Stimulated activated CD4-positive, alpha-beta T cell treated with anti-CD3 and anti-CD28 coated beads, TNF-alpha, amount 100 ng/mL, for 24 hours (primary cell): ENCODE results near the gene MAP3K5.
"Not testable (repeated sequence)": the region's sequence is repeated elsewhere in the genome, so short reads cannot be mapped to it uniquely, and the experiment has no call there.

Source experiments
- DNase-seq, 3 experiments: peaks; one replicate each; pipeline ENCODE4 v3.0.0-alpha.2; 2020; ENCODE audit warnings: low read depth in 3 of 3

MAP3K5 gene

DNA sequence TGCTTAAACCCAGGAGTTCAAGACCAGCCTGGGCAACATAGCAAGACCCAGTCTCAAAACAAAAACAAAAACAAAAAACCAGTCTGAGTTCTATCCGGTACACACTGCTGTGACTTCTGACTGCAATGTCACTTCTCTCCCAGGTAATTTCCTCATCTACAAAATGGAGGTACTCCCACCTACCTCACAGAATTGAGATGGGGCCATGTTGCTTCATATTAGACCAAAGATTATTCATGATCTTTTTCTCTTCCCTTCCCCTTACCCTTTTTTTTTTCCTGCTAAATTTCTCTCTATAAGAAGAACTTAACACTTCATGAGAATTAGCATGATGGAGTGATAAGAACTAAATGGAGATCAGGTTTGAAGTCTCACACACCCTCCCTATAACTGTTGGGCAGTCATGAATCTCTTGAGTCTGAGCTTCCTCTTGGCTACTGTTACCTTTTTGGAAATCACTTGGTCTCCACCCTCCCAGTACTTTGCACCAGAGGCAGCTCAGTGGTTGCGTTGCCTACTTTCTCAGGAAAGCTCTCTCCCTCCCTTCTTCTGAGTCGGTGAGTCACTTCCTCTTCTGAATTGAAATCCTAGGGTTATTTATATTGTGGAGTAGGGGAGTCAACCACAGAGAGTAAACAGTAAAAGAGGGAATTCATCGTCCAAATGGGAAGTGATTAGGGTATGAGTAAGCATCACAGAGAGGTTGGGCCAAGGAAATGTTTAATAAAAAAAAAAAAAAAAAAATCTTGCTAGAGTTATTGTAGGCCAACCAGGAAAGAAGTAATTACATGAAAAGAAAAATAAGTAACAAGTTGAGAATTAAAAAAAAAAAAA lies 182.2 kb downstream of the MAP3K5 start:
- DNase-seq = no peak

DNA sequence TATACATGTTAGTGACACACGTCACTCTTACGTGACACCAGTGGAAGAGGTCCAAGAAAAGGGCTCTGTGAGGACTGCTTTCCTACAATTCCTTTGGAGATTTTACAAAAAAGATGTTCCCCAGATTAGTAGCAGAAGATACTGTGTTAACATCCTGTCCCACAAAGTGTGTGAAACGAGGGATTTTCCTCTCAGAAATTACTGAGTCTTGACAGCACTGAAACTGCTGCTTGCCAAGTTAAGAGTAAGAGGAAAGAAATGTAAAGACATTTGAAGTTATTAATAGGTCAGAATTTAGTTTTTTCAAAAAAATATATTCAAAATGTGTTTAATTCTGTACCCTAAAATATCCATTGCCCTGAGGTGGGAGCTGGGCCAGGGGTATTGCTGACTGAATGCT lies 183.3 kb downstream of the MAP3K5 start:
- no peak for DNase-seq

DNA sequence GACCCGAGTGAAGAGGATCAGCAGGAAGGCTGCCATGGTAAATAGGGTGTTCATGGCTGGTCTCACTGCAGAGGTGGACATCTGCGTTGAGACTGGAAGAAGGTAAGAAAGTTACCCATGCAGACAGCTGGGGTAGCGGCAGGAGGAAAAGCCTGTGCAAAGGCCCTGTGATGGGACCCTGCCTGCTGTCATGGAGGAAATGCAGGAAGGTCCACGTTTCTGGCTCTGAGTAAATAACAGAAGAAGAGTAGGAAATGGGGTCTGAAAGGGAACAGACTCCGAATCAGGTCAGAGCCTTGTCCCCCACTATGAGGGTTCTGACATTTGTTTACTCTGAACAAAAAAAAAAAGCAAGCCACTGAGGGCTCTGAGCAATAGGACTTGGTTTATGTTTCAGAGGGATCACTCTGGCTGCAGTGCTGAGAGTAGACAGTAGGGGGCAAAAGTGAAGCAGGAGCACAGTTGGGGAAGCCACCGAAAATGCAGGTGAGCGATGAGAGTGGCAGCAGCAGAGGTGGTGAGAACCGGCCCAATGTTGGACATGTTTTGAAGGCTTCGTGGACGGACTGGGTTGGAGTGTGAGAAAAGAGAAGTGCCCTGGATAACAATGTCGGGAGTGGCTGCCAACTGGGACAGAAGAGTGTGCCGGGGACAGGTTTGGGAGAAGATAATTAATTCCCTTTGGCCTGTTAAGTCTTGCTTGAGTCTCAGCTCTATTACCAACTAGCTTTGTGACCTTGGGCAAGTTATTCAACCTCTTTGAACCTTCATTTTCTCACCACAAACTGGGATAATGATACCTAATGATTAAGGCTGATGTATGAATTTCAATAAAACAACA lies 184.1 kb downstream of the MAP3K5 start:
- peak; percentile 67 to 75 (median 75) for DNase-seq

DNA sequence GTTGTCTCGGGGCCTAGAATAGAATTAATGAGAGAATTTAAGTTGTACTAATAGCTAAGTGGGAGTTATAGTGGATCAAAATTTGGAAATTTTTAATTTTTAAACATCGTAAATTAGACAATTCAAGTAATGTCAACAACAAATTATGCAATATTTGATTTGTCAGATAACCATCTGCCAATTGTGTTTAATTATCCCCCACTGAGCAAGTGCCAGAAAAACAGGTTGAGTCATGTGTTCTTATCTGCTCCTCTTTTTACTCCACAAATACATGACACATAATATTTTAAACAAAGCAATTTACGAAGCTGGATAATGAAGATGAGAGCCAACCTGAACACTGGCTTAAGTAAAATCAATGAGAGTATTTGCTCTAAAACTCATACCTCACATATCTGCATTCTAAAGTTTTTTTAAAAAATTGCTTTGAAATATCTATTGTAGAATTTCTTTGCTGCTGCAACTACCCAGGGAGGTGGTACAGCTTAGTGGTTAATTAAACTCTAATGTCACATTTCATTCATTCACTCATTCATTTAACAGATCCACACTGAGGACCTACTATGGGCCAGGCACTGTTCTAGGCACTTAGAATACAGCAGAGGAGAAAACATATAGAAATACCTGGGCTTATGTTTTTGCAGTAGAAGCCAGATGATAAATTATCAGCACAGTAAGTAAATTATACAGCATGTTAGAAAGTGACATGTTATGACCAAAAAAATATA lies 184.9 kb downstream of the MAP3K5 start:
- DNase-seq = no peak

DNA sequence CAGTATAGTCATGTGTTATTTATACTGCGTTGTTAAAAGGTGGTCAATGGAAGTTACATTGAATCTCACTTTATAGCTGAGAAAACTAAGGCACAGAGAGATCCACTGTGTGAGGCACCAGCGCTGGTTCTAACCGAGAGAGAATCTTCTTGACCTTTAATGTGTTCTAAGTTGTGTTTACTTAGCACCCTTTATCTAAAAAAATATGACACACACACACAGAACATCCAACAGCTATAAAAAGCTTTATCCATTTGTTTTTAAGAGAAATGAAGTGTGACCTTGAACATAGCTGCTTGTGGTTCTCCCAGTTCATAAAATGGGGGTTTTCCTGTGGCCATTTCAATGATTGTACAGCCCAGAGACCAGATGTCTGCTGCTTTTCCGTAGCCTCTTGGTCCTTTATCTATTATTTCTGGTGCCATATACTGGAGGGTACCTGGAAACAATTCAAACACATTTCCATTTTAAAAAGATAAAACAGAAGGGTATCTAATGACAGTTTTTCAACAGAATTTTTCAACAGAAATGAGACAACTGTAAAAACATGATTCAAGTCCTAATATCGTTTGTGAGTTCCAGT lies 187.3 kb downstream of the MAP3K5 start:
- DNase-seq = no peak

DNA sequence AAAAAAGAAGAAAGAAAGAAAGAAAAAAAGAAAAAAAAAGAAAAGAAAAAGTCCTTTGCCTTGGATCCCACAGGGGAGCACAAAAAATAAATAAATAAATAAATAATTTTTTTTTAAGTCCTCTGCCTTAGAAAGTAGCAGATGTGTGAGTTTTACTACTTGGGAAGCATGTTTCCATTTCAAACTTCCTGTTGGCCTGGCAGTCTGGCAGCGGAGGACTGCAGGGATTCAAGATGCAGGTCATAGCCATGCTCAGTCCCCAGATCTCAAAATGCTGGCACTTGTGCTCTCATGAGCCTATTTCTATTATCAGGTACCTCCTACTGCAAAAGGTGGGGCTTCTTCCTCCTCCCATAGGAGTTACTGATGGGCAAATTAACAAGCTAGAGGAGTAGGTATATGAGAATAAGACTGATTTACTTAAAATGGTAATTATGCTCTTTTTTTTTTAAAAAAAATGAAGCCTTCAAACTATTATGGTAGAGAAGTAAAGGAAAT lies 187.9 kb downstream of the MAP3K5 start:
- no peak for DNase-seq

DNA sequence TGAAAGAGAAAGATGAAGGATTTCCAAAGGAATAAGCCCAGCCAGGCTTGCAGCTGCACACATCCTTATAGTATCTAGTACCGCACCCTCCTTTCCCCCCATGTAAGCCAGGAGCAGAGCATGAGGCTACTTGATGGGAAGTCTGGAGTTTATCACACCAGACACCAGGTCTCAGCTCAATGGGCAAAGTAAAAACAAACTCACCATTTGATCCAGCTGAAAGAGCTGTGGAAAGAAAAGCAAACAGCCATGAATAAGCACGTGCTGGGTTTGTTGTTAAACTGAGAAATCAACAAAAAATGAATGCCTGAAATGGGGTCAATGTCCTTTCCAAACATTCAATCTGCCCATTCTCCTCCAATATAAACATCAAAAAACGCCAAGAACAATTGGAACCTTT lies 191.5 kb downstream of the MAP3K5 start:
- no peak for DNase-seq

DNA sequence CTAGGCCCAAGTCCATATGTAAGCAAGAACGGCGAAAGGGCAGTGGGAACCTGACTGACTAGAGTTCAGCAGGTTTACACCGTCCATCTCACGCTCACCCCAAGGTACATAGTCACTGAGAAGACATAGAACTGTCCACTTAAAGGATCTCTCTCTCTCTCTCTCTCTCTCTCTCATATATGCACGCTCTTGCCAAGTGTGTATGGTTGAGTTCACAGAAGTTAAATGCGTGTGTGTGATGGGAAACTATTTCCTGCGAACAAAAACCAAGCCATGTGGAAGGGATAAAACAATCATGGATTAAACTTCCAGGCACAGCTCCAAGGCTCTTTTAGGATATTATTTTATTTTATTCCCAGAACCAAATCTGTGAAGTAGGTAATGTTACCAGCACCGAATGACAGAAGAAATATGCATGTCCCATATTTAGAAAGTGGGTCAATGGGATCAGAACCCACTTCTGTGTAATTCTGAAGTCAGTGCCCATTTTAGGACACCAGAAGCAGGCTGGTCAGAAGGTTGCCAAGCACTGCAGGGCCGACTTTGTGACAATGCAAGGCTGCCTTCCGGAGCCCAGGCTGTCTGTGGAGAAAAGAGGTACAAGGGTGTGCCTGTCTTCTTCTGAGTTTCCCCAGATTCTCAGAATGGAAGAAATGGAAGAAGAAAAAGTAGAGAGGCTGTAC lies 192.8 kb downstream of the MAP3K5 start:
- DNase-seq = no peak

DNA sequence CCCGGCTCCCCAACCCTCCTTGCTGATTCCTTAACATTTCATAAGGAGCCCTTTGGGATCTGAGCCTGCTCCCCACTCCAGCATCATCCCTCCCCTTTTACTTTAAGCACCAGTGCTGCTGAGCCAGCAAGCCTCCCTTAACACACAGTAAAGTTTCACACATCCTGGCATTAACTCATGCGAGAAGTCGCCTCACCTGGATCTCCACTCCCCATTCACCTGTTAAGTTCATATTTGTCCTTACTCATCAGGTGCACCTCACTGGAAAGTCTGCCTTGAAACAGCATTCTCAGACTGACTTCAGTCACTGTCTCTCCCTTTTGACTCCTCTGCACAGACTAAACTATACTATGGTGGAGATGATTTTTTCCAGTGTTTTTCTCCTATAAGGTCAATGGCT lies 194.2 kb downstream of the MAP3K5 start:
- no peak for DNase-seq

DNA sequence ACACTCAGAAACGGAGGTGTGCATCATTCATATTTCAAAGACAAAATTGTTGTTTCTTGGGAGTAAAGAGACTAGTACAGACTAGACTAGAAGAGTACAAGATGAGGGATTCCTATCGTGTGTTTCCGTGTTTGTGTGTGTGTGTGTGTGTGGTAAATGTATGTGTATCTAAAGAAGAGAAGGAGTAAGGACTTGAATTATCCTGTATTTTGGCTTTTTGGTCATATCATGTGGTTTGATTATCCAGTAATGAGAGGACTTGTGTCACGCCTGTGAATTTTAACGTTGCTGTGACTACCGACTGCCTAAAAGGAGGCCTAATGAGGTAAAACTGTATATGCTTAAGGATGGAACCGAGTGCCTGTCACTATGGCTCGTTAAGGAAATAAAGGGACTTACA lies 197.6 kb downstream of the MAP3K5 start:
- DNase-seq = no peak

DNA sequence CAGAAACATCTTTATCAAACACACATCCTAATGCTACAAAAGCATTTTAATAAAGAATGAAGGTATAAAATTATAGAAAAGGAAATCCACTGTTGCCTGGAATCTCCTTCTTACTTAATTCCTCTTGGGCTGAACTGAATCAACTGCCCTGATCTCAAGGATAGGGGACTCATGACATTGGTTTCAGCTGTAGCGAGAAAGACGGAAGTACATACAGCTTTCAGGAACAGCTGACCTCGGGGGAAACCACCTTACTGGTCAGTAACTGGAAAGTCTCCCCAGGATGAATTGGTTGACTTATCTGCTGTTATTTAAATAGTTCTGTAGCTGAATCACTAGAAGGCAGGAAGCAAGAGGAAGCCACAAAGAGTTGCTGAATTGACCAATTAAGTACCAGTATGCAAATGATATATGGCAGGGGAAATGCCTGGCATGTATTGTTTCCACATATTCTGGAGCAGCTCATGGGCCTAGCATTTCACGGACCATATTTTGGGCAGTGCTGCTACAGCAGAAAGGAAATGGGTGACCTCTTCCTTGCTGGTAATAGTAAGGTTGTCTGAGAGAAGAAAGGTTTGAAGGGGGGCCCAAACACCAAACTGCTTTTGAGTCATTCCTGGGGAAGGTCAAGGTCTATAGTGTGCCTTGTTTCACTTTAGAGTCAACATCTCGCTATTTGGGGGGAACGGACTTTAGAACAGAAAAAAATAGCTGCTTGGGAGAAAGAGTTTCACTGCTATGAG lies 198.4 kb downstream of the MAP3K5 start:
- peak in 2 of 3 experiments; percentile 27 to 43 for DNase-seq

DNA sequence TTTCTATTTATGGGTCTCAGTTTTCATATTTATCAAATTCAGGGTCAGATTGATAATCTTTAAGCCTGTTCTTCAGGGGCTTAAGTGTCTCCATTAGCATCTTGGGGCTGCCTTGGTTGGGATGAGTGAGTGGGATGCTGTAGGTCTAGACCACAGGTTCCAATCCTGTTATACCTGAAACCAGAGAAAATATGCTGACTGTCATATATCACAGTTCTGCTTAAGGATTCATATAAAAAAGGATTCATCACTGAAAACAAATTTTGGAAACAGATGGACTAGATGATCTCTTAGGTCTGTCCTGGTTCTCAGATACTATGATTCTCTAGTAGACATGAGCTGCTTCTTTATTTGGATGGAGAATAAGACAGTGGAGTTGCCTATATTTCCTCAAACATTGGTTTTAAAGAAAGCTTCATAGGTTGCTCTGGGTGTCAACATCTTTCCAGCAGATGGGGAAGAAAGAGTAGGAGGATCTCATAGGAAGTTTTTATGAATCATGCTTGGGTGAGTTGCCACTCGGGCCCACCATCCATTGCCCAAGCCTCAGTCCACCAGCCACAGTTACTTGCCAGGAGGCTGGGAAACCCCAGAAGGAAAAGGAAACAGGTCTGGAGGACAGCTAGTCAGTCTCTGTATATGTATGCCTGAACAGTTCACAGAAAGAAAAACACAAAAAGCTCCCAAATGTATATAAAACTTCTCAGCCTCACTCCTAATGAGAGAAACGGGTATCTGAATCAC lies 199.2 kb downstream of the MAP3K5 start:
- no peak for DNase-seq

DNA sequence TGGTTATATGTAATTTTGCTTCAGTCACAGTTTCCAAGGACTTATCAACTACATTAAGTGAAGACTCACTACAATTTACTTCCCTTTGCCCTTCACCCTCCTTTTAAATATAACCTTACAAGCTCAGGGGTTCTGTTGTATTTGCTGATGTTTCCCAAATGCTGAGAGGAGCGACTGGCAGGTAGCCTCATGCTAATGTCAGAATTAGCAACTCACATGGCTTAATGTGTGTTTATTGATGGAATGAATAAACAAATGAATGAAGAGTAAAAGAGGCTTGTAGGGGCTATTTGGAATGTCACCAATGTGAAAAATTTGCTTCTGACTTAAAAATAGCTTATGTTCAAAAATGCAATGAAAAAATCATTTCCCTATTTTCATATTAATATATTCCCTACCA lies 200.7 kb downstream of the MAP3K5 start:
- DNase-seq = no peak

DNA sequence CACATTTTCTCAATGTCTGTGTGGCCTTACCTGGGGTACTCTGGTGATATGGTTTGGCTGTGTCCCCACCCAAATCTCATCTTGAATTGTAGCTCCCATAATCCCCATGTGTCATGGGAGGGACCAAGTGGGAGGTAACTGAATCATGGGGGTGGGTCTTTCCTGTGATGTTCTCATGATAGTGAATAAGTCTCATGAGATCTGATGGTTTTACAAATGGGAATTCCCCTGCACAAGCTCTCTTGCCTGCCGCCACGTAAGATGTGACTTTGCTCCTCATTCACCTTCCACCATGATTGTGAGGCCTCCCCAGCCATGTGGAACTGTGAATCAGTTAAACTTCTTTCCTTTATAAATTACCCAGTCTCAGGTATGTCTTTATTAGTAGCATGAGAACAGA lies 201.4 kb downstream of the MAP3K5 start:
- DNase-seq = not testable (repeated sequence)

DNA sequence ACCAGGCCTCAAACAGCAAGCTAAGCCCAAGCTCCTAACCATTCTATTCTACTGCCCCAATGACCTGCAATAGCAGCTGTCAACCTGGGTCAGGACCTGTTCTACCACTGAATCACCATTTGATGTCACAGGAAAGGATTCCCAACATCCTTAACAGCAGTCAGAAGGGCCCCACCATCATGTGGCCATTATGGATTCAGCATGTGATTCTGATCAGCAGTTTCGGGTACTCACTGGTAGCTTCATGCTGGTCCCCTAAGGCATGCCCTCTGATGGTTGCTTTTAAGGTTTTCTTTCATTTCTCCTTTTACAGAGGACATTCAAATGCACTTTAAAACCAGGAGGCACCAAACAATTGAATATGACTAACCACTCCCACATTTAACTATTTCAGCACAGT lies 204.8 kb downstream of the MAP3K5 start:
- no peak for DNase-seq

DNA sequence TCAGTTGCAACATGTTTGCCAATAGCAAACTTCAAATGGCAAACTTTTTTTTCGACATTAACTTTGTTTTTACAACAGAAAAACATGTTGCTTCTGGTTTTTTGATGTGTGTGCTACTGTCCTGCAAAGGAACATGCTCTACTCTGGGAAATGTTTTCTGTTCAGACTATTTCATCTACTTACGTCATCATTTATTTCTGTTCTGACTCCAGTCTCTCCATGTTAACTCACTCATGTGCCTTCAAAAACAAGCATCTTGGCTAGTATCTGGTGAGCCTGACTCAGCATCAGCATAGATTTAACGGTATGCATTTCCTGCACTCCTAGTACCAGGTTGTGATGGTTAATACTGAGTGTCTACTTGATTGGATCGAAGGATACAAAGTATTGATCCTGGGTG lies 206.0 kb downstream of the MAP3K5 start:
- no peak for DNase-seq

DNA sequence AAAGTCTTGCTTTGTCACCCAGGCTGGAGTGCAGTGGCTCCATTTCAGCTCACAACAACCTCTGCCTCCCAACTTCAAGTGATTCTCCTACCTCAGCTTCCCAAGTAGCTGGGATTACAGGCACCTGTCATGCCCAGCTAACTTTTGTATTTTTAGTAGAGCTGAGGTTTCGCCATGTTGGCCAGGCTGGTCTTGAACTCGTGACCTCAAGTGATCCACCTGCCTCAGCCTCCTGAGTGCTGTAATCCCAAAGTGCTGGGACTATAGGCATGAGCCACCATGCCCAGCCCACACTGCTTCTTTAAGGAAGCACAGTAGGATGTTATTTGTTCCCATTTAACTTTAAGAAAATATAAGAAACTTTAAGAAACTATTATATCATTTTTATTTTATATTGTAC lies 206.8 kb downstream of the MAP3K5 start:
- not testable (repeated sequence) for DNase-seq

DNA sequence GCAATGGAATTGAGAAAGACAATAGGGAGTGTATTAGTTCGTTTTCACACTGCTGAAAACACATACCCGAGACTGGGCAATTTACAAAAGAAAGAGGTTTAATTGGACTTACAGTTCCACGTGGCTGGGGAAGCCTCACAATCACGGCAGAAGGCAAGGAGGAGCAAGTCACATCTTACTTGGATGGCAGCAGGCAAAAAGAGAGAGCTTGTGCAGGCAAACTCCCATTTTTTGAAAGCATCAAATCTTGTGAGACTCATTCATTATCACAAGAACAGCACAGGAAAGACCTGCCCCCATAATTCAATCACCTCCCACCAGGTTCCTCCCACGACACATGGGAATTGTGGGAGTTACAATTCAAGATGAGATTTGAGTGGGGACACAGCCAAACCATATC lies 208.0 kb downstream of the MAP3K5 start:
- not testable (repeated sequence) for DNase-seq

DNA sequence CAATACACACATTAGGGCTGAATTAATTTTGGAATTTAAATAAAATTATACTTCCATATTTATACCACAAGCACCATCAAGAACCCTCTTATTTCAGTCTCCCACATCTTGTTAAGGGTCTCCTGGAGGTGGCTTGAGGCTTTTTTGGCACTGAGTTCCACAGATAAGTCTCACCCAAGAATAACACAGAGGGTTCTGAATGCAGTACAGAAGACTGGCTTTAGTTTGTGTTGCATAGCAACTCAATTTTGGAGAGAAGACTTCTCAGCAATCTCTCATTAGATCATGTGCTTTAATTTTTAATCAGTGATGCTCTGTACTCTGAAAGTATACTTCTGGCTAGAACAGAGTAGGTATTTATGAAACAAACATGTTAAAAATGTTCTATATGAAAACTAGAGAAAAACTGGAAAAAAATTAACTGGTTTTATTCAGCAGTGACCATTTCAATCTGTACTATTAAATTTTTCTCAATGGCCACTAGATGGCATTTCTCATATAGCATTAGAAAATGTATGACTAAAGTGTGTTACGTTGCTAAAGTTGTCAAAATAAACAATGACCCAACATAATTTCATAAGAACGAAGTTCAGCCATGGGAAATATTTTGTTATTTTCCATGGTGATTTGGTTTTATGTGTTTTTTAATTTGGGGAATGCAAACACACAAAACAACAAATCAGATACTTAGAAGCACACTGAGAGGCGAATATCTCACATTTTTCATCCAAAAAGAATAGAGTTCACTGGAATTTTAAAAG lies 209.4 kb downstream of the MAP3K5 start:
- DNase-seq = no peak
